Measurements from ENCODE around the gene LRP6. TPM values are rescaled to one million over a fixed set of nuclear protein-coding genes. Genes with fewer than 3 reads are reported as not detected.

The LRP6 gene
- total and polyA plus RNA-seq, 2 of the 13 experiments (the other 11 are each of a cell fraction or from before 2014, with no cell fraction given): 33.8 to 42.0 TPM

DNA sequence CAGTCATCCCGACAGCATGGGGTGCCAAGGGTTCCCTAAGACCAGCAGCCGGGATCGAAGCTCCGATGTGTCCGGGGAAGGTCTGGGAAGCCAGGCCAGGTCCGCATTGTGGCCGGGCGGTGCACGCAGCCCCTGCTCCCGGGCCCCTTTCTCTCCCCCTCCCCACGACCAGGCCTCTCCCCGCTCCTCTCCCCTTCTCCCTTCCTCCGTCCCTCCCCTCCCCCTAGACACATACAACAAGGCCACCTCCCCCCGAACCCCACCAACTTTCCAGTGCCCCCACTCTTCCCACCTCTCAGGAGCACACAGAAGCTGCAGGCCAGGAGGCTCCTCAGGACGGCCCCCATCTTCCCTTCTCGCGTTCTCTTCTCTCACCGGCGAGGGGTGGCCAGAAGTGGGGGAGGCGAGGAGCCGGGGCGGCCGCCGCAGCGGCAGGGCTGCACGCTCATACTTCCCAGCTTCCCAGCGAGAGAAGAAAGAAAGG, 413 bp downstream of the LRP6 start:
- 1% methylated on average over 13 of the region's 27 CpGs for WGBS (ENCODE audit: low lambda C conversion rate)
- no peak for FAIRE-seq
- no peaks in the 10 kb centered on the region for H3K9me3 ChIP-seq (ENCODE audit: low read length)
- no TSS peak for BruUV-seq (replicated peaks)
- intact Hi-C loops (cut with micrococcal nuclease; ENCODE audit: unreplicated experiment) (loop anchor here (2.0 to 5.0 kb wide), 4 partner anchors 49 to 184 kb away; no protein-coding TSS in a partner anchor), in situ Hi-C loops (cut with HindIII; ENCODE audit: extremely low pct_ligation_motif_present, low pct_unique_long_range_greater_than_20kb) (no loop called here)
- H3K27ac ChIP-seq (ENCODE audit: extremely low read length, insufficient read depth, low read length): peak overlapping the region; percentile 100
- H4K20me1 ChIP-seq (ENCODE audit: insufficient read depth, low read length): peaks cover 25% of the 10 kb centered on the region
- ChIA-PET CTCF (ENCODE audit: low intra/inter-chr PET ratio, low total read pairs) (no interaction called here), POLR2A (interaction anchor here (0.6 to 2.9 kb wide), 10 partner anchors 9 to 263 kb away, joined by 3 to 23 read pairs (median 8); partner anchors contain the start of genes BORCS5 and MANSC1)
- peak overlapping the region; percentile 99 for H3K9ac ChIP-seq (ENCODE audit: insufficient read depth, low read depth, low read length)
- H3K4me1 ChIP-seq (ENCODE audit: insufficient read depth, low read length): peaks cover 38% of the 10 kb centered on the region
- no peaks in the 10 kb centered on the region; a peak in 1 of 5 replicates for H3K27me3 ChIP-seq (ENCODE audit: control insufficient read depth in 1 of 2, insufficient read depth in 2 of 2, low read length in 2 of 2)
- peak; percentile 40 for ATAC-seq
- H2AFZ ChIP-seq (ENCODE audit: low read length): no peak overlapping the region
- peak overlapping the region; percentile 96 for H3K4me2 ChIP-seq (ENCODE audit: low read depth, low read length)
- peak overlapping the region; percentile 90 to 95 (median 93) for H3K4me3 ChIP-seq (replicated peaks in 1 of 3; ENCODE audit: insufficient read depth in 1 of 3, low read depth in 2 of 3, low read length in 3 of 3)
- DNase-seq (ENCODE audit: low spot score): no peak
- H3K79me2 ChIP-seq (ENCODE audit: insufficient read depth, low read length): peaks cover 52% of the 10 kb centered on the region
- no peaks in the 10 kb centered on the region for H3K36me3 ChIP-seq (replicated peaks in 1 of 2; ENCODE audit: control insufficient read depth in 1 of 2, insufficient read depth in 2 of 2, low read length in 2 of 2)
- TF ChIP-seq PTBP1 (IDR thresholded peaks at IDR 0.05; ENCODE audit: low read depth, low read length, poor library complexity, severe bottlenecking): no peak
- TF ChIP-seq, protein P1, sequence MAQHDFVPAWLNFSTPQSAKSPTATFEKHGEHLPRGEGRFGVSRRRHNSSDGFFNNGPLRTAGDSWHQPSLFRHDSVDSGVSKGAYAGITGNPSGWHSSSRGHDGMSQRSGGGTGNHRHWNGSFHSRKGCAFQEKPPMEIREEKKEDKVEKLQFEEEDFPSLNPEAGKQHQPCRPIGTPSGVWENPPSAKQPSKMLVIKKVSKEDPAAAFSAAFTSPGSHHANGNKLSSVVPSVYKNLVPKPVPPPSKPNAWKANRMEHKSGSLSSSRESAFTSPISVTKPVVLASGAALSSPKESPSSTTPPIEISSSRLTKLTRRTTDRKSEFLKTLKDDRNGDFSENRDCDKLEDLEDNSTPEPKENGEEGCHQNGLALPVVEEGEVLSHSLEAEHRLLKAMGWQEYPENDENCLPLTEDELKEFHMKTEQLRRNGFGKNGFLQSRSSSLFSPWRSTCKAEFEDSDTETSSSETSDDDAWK (CRISPR knock-in tag; IDR thresholded peaks at IDR 0.05): no peak
- TF ChIP-seq, protein P2, sequence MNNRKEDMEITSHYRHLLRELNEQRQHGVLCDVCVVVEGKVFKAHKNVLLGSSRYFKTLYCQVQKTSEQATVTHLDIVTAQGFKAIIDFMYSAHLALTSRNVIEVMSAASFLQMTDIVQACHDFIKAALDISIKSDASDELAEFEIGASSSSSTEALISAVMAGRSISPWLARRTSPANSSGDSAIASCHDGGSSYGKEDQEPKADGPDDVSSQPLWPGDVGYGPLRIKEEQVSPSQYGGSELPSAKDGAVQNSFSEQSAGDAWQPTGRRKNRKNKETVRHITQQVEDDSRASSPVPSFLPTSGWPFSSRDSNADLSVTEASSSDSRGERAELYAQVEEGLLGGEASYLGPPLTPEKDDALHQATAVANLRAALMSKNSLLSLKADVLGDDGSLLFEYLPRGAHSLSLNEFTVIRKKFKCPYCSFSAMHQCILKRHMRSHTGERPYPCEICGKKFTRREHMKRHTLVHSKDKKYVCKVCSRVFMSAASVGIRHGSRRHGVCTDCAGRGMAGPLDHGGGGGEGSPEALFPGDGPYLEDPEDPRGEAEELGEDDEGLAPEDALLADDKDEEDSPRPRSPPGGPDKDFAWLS (CRISPR knock-in tag; IDR thresholded peaks at IDR 0.05; ENCODE audit: borderline replicate concordance): no peak; the same call in 1 of the 2 replicates
- TF ChIP-seq ZNF605 (CRISPR knock-in tag; IDR thresholded peaks at IDR 0.05): no peak
- peak; percentile 1; the same call in 1 of the 2 replicates for TF ChIP-seq KDM5A (IDR thresholded peaks at IDR 0.05; ENCODE audit: borderline replicate concordance, low read length)
- 0 out of 2 replicates have a peak, but pooled peaks have one; percentile 14 for TF ChIP-seq ZFY (CRISPR knock-in tag; IDR thresholded peaks at IDR 0.05)
- no peak for TF ChIP-seq ZSCAN30 (CRISPR knock-in tag; IDR thresholded peaks at IDR 0.05)
- TF ChIP-seq, protein P3, sequence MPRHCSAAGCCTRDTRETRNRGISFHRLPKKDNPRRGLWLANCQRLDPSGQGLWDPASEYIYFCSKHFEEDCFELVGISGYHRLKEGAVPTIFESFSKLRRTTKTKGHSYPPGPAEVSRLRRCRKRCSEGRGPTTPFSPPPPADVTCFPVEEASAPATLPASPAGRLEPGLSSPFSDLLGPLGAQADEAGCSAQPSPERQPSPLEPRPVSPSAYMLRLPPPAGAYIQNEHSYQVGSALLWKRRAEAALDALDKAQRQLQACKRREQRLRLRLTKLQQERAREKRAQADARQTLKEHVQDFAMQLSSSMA (CRISPR knock-in tag; IDR thresholded peaks at IDR 0.05): peak; percentile 10; the same call in 1 of the 2 replicates
- TF ChIP-seq ZNF232 (CRISPR knock-in tag; IDR thresholded peaks at IDR 0.05; ENCODE audit: borderline replicate concordance): 0 out of 2 replicates have a peak, but pooled peaks have one; percentile 24
- TF ChIP-seq, protein P4, sequence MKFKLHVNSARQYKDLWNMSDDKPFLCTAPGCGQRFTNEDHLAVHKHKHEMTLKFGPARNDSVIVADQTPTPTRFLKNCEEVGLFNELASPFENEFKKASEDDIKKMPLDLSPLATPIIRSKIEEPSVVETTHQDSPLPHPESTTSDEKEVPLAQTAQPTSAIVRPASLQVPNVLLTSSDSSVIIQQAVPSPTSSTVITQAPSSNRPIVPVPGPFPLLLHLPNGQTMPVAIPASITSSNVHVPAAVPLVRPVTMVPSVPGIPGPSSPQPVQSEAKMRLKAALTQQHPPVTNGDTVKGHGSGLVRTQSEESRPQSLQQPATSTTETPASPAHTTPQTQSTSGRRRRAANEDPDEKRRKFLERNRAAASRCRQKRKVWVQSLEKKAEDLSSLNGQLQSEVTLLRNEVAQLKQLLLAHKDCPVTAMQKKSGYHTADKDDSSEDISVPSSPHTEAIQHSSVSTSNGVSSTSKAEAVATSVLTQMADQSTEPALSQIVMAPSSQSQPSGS (CRISPR knock-in tag; IDR thresholded peaks at IDR 0.05): no peak
- TF ChIP-seq ZNF251 (CRISPR knock-in tag; IDR thresholded peaks at IDR 0.05): 0 out of 2 replicates have a peak, but pooled peaks have one; percentile 10
- peak; percentile 79 for TF ChIP-seq HNRNPK (IDR thresholded peaks at IDR 0.05; ENCODE audit: low read depth, low read length, poor library complexity, severe bottlenecking)
- TF ChIP-seq, protein P5, sequence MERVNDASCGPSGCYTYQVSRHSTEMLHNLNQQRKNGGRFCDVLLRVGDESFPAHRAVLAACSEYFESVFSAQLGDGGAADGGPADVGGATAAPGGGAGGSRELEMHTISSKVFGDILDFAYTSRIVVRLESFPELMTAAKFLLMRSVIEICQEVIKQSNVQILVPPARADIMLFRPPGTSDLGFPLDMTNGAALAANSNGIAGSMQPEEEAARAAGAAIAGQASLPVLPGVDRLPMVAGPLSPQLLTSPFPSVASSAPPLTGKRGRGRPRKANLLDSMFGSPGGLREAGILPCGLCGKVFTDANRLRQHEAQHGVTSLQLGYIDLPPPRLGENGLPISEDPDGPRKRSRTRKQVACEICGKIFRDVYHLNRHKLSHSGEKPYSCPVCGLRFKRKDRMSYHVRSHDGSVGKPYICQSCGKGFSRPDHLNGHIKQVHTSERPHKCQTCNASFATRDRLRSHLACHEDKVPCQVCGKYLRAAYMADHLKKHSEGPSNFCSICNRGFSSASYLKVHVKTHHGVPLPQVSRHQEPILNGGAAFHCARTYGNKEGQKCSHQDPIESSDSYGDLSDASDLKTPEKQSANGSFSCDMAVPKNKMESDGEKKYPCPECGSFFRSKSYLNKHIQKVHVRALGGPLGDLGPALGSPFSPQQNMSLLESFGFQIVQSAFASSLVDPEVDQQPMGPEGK (CRISPR knock-in tag; IDR thresholded peaks at IDR 0.05): peak; percentile 22; the same call in 1 of the 2 replicates

All from HepG2 (cell line).